DOHH2 (cell line): ENCODE data around the gene GTF3C1.

Source experiments
- CTCF ChIP-seq: fragments of 200-600 bp; sonication (generic); IDR thresholded peaks from one replicate; pipeline ENCODE4 v1.5.1; 2014; ENCODE audit warnings: antibody characterized with exemption, mild to moderate bottlenecking, low read depth, low read length; ENCODE audit not compliant: poor library complexity, severe bottlenecking
- EZH2phosphoT487 ChIP-seq: fragments of 200-600 bp; sonication (generic); IDR thresholded peaks from 2 replicates; pipeline ENCODE4 v1.6.1; 2017; ENCODE audit warnings: borderline replicate concordance, mild to moderate bottlenecking, antibody characterized with exemption, low read length, moderate library complexity, mixed read lengths

- TF ChIP-seq CTCF (no peak), EZH2phosphoT487 (no peak)
These were observed 139.0 kb downstream of the GTF3C1 start for GRCh38 chr16:27410761-27411160.
